Panc1 (cell line): Measurements from ENCODE around the gene SBF2.

Source experiments
- CTCF ChIP-seq: fragments of 450-650 bp; IDR thresholded peaks from 2 replicates; pipeline ENCODE4 v1.5.1; 2017; ENCODE audit warnings: mild to moderate bottlenecking
- POLR2AphosphoS5 ChIP-seq: IDR thresholded peaks from 2 replicates; pipeline ENCODE4 v1.6.1; 2012; ENCODE audit warnings: mild to moderate bottlenecking, low read depth, low read length, moderate library complexity
- REST ChIP-seq, 2 experiments: IDR thresholded peaks; 2 replicates each; pipeline ENCODE4 v1.6.1; 2011 to 2012; ENCODE audit warnings: low read depth in 2 of 2, control low read depth in 1 of 2, low read length in 1 of 2, mild to moderate bottlenecking in 1 of 2, moderate library complexity in 1 of 2; ENCODE audit not compliant: insufficient read depth in 1 of 2
- SIN3A ChIP-seq: IDR thresholded peaks from 2 replicates; pipeline ENCODE4 v1.6.1; 2012; ENCODE audit warnings: low read depth, mild to moderate bottlenecking, low read length, moderate library complexity, borderline replicate concordance; ENCODE audit not compliant: insufficient read depth
- TCF7L2 ChIP-seq: IDR thresholded peaks from 2 replicates; pipeline ENCODE4 v1.6.1; 2011; ENCODE audit warnings: mild to moderate bottlenecking, low read depth, low read length, inconsistent platforms

GRCh38 chr11:9914064-9914463, 380.0 kb downstream of the SBF2 start:
- TF ChIP-seq CTCF (no peak), REST (IDR thresholded peaks at IDR 0.05; ENCODE audit: insufficient read depth in 1 of 2, low read depth in 2 of 2, low read length in 1 of 2) (no peak), POLR2AphosphoS5 (no peak), TCF7L2 (no peak), SIN3A (no peak)
